ENCODE measurements around the gene TIMP2.
"Not testable (repeated sequence)": the region's sequence is repeated elsewhere in the genome, so short reads cannot be mapped to it uniquely, and the experiment has no call there.

The TIMP2 gene

DNA sequence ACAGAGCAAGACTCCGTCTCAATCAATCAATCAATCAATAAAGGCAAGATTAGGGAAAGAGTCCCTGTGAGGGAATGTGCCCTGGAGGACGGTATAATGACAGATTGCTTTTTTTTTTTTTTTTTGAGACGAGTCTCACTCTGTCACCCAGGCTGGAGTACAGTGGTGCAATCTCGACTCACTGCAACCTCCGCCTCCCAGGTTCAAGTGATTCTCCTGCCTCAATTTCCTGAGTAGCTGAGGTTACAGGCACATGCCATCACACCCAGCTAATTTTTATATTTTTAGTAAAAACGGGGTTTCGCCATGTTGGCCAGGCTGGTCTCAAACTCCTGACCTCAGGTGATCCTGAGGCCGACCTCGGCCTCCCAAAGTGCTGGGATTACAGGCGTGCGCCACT lies 35.1 kb downstream of the TIMP2 start:
- H3K36me3 ChIP-seq (ENCODE audit: control insufficient read depth, insufficient read depth, low read length); H3K9ac ChIP-seq (ENCODE audit: low read depth, low read length); H3K4me3 ChIP-seq (ENCODE audit: low read depth, low read length); H3K9me3 ChIP-seq (ENCODE audit: control insufficient read depth, insufficient read depth, low read length); H3K27me3 ChIP-seq (ENCODE audit: control insufficient read depth, insufficient read depth, low read length); H3K4me1 ChIP-seq (ENCODE audit: control insufficient read depth, insufficient read depth, low read length): not testable (repeated sequence)

DNA sequence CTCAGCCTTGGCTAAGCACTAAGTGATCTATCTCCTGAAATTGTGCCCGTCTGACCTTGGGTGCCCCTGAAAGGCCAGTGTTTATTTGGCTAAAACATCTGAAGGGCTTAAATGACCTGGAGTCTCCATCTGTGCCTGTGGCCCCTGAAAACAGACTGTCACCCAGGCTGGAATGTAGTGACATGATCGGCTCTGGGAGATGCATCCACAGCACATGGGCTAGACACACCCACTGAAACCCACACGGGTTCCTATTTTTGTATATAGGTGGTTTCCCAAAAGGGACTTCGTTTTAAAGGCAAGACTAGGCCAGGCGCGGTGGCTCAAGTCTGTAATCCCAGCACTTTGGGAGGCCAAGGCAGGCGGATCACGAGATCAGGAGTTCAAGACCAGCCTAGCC lies 35.7 kb downstream of the TIMP2 start:
- Histone ChIP-seq H3K4me3 (ENCODE audit: low read depth, low read length) (no peak overlapping the region), H3K27me3 (ENCODE audit: control insufficient read depth, insufficient read depth, low read length) (no peaks in the 10 kb centered on the region), H3K9me3 (ENCODE audit: control insufficient read depth, insufficient read depth, low read length) (no peaks in the 10 kb centered on the region)

DNA sequence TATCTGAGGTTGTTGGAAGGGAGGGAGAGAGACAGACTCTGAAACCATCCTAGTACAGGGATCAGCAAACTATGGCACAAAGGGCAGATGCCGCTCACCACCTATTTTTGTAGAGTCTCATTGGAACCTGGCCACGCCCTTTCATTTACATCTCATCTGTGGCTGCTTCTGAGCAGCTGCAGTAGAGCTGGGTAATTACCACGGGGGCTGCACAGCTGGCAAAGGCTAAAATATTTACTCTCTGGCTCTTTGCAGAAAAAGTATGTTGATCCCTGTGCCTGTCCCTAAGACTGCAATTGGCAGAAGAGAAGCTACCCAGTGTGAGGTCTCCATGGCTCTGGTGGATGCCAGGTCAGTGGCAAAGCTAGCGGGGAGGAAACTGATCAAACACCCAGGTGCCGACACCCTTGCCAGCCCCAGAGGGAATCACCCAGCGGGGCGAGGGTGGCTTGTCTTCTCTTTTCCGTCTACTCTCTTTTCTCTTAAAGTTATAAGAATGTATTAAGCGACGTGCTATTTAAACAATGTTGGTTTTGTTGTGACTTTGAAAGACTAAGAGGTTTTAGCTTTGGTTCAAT lies 36.2 kb downstream of the TIMP2 start:
- H3K9ac ChIP-seq (ENCODE audit: low read depth, low read length): no peak overlapping the region
- no peak overlapping the region for H3K4me3 ChIP-seq (ENCODE audit: low read depth, low read length)
- no peaks in the 10 kb centered on the region for H3K9me3 ChIP-seq (ENCODE audit: control insufficient read depth, insufficient read depth, low read length)
- H3K36me3 ChIP-seq (ENCODE audit: control insufficient read depth, insufficient read depth, low read length): no peaks in the 10 kb centered on the region
- H3K4me1 ChIP-seq (ENCODE audit: control insufficient read depth, insufficient read depth, low read length): peaks cover under 1% of the 10 kb centered on the region
- no peaks in the 10 kb centered on the region for H3K27me3 ChIP-seq (ENCODE audit: control insufficient read depth, insufficient read depth, low read length)

More for the DNA sequence above, 35.7 kb downstream of the TIMP2 start:
- no peaks in the 10 kb centered on the region for H3K36me3 ChIP-seq (ENCODE audit: control insufficient read depth, insufficient read depth, low read length)
- H3K9ac ChIP-seq (ENCODE audit: low read depth, low read length): no peak overlapping the region
- no peaks in the 10 kb centered on the region for H3K4me1 ChIP-seq (ENCODE audit: control insufficient read depth, insufficient read depth, low read length)

DNA sequence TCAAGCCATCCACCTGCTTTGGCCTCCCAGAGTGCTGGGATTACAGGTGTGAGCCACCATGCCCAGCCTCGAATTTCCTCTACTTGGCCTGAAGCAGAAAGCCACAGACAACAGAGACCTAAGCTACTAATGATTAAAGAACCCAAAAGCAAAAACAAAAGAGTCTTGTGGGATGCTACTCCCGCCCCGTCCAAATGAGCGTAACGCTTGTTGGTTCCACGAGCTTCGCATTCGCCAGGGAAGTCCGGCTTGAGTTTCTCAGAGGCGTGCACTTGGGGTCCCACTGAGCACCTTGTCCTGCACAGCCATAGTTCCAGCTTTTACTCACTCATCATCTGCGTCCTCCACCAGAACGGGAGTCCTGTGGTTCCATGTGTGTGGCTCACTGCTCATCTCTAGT lies 38.2 kb downstream of the TIMP2 start:
- Histone ChIP-seq H3K27me3 (ENCODE audit: control insufficient read depth, insufficient read depth, low read length) (no peaks in the 10 kb centered on the region), H3K9me3 (ENCODE audit: control insufficient read depth, insufficient read depth, low read length) (no peaks in the 10 kb centered on the region), H3K9ac (ENCODE audit: low read depth, low read length) (no peak overlapping the region), H3K4me1 (ENCODE audit: control insufficient read depth, insufficient read depth, low read length) (peaks cover 4% of the 10 kb centered on the region), H3K4me3 (ENCODE audit: low read depth, low read length) (no peak overlapping the region), H3K36me3 (ENCODE audit: control insufficient read depth, insufficient read depth, low read length) (no peaks in the 10 kb centered on the region)

DNA sequence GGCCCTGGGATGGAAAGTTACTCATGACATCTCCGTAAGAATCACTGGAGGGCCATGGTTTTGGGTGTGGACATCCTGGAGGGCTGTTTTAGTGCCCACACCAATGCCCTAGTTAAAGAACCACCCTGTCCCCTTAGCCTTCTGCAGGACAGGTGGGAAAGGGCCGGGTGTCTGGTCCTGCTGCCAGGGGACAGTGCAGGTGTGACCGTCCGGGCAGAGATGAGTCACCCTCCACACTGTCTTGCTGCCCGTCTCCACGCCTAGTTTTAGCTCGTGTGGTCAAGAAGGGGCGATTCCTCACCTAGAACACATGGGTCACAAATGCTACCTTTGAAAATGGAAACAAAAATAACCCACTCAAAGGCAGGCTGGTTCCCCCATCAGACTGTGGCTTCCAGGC lies 39.2 kb downstream of the TIMP2 start:
- Histone ChIP-seq H3K4me3 (ENCODE audit: low read depth, low read length) (no peak overlapping the region), H3K36me3 (ENCODE audit: control insufficient read depth, insufficient read depth, low read length) (no peaks in the 10 kb centered on the region), H3K27me3 (ENCODE audit: control insufficient read depth, insufficient read depth, low read length) (no peaks in the 10 kb centered on the region), H3K9ac (ENCODE audit: low read depth, low read length) (no peak overlapping the region), H3K4me1 (ENCODE audit: control insufficient read depth, insufficient read depth, low read length) (peaks cover 4% of the 10 kb centered on the region), H3K9me3 (ENCODE audit: control insufficient read depth, insufficient read depth, low read length) (no peaks in the 10 kb centered on the region)

DNA sequence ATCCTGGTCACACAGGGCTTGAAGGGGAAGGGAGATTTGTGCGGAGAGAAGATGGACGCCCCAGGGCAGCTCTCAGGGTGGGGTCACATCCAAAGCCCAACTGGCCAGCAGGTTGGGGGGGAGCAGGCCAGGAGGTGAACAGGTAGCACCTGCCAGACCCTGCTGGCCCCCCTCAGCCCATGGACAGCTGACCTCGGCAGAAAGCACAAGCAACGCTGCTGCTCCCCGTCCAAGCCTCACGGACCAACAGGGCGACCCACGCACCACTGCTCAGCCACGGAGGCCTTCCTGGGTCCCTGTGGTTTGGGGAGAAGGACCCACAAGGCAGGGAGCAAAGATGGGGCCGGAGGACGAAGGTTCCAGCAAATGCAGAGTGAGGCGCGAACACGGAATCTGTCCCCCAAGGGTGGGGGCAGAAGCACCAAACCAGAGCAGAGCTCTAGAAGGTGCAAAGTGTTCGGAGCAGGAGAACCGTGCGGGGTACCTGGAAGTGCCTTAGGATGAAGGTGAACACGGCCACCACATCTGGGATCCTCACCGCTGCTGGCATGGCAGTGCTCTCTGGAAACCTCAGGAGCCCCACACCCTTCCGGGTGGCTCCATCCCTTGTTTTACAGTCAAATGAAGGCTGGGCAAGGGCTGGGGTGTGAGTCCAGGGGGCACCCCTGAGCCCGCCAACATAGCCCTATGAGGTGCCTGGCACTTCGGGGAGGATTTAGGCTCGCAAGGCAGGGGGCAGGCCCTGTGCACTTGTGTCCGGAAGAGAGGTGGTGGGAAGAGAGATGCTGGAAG lies 40.1 kb downstream of the TIMP2 start:
- no peak overlapping the region for H3K9ac ChIP-seq (ENCODE audit: low read depth, low read length)
- no peak overlapping the region for H3K4me3 ChIP-seq (ENCODE audit: low read depth, low read length)
- no peaks in the 10 kb centered on the region for H3K36me3 ChIP-seq (ENCODE audit: control insufficient read depth, insufficient read depth, low read length)
- H3K9me3 ChIP-seq (ENCODE audit: control insufficient read depth, insufficient read depth, low read length): no peaks in the 10 kb centered on the region
- H3K27me3 ChIP-seq (ENCODE audit: control insufficient read depth, insufficient read depth, low read length): no peaks in the 10 kb centered on the region
- H3K4me1 ChIP-seq (ENCODE audit: control insufficient read depth, insufficient read depth, low read length): peaks cover 4% of the 10 kb centered on the region

DNA sequence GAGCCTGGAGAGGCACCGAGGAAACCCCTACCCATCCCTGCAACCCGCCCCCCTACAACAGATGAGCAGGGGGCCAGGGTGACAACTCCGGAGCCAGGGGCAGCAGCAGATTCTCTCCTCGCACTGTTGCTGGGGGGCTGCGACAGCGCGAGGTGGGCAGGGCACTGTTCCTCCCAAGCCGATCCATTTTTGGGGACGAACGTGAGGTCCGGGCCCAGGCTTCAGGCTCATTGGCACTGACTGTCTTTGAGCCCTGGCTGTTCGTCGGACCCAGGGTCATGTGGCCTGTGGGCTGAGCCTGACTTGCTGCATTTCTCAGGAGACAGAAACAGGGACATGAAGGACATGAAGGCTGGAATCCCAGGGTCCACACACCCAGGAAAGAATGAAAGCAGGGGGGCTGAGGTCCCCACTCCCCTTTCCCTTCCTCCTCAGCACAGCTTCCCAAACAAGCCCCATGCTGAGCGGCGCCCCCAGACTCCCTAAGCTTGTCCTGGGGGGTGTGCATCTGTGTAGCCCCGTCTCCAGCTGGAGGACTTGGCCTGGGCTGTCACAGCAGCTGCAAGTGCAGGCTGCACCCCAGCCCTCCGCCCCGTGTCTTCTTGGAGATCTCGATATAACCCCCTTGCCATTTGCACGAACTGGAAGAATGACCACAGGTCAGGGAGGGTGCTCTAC lies 40.9 kb downstream of the TIMP2 start:
- no peak overlapping the region for H3K4me3 ChIP-seq (ENCODE audit: low read depth, low read length)
- peak overlapping the region; percentile 54 for H3K9ac ChIP-seq (ENCODE audit: low read depth, low read length)
- H3K36me3 ChIP-seq (ENCODE audit: control insufficient read depth, insufficient read depth, low read length): peaks cover 3% of the 10 kb centered on the region
- peaks cover 4% of the 10 kb centered on the region for H3K4me1 ChIP-seq (ENCODE audit: control insufficient read depth, insufficient read depth, low read length)
- no peaks in the 10 kb centered on the region for H3K27me3 ChIP-seq (ENCODE audit: control insufficient read depth, insufficient read depth, low read length)
- H3K9me3 ChIP-seq (ENCODE audit: control insufficient read depth, insufficient read depth, low read length): no peaks in the 10 kb centered on the region

DNA sequence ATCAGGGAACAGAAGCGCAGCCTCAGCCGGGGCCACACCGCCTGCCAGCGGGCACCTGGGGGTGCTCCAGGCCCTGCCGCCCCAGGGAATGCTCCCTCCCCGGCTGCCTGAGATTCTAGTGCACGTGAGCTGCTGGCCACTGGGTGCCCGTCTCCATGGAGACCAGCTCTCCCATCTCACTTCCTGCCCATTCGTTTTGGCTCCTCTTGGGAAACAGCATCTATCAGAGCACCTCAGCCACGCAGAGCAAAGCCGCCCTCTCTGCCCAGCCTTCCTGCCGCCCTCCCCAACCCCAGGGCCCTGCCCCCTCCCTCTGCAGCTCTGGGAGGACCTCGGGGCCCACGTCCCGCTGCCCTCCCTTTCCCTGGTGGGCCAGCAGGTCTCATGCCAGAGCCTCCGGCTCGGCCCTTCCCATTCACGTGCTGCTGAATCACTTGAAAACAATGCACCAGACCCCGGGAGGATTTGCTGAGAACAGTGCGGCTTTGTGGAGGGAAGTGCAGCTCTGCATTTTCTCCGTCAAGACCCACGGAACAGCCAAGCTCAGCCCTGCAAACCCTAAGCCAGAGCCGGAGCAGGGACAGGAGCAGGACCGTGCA lies 41.6 kb downstream of the TIMP2 start:
- H3K4me1 ChIP-seq (ENCODE audit: control insufficient read depth, insufficient read depth, low read length): peaks cover 4% of the 10 kb centered on the region
- peak overlapping the region; percentile 54 for H3K9ac ChIP-seq (ENCODE audit: low read depth, low read length)
- no peak overlapping the region for H3K4me3 ChIP-seq (ENCODE audit: low read depth, low read length)
- H3K9me3 ChIP-seq (ENCODE audit: control insufficient read depth, insufficient read depth, low read length): no peaks in the 10 kb centered on the region
- H3K36me3 ChIP-seq (ENCODE audit: control insufficient read depth, insufficient read depth, low read length): peaks cover 3% of the 10 kb centered on the region
- H3K27me3 ChIP-seq (ENCODE audit: control insufficient read depth, insufficient read depth, low read length): no peaks in the 10 kb centered on the region

DNA sequence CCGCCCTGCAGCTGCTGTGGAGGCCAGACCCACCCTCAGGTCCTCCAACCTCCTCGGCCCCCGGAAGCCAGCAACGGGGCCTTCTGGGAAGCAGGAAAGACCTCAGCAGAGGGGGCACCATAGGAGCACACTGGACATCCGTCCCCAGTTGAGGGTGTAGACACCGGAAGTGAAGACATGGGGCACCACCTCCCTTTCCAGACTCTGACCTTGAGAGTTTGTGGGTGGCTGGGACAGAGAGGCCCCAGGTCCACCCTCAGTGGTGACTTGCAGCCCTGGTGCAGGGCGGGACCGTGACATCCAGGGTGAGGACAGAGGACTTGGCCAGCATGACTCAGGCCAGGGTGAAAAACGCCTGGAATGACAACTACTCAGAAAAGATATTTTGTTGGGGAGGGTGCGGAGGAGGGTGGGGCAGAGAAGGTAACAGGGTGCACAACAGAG lies 42.1 kb downstream of the TIMP2 start:
- peaks cover 4% of the 10 kb centered on the region for H3K4me1 ChIP-seq (ENCODE audit: control insufficient read depth, insufficient read depth, low read length)
- no peaks in the 10 kb centered on the region for H3K27me3 ChIP-seq (ENCODE audit: control insufficient read depth, insufficient read depth, low read length)
- no peak overlapping the region for H3K9ac ChIP-seq (ENCODE audit: low read depth, low read length)
- no peaks in the 10 kb centered on the region for H3K9me3 ChIP-seq (ENCODE audit: control insufficient read depth, insufficient read depth, low read length)
- peaks cover 3% of the 10 kb centered on the region for H3K36me3 ChIP-seq (ENCODE audit: control insufficient read depth, insufficient read depth, low read length)
- H3K4me3 ChIP-seq (ENCODE audit: low read depth, low read length): no peak overlapping the region

DNA sequence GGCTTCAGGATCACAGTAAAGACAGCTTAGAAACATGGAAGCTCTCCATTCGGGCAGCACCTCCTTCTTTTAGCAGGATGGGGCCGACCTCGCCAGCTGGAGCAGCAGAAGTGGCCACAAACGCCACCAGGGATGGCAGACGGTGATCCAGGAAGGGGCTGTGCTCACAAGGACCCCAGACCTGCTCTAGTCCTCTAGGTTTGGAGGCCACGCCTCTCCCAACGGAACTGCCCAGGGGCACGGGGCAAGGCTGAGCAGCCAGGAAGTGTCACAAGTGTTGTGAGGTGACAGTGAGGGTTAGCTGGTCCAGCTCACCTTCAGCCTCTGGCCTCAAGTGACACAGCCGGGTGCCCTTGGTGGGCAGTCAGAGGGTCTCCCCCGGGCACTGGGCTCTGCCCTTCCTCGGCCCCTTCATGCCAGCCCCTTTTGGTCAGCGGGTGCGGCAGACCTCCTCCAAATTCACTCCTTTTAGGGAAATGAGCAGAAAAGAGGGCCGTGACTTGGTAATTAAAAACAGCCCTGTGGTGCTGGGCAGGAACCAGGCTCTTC lies 42.6 kb downstream of the TIMP2 start:
- Histone ChIP-seq H3K4me1 (ENCODE audit: control insufficient read depth, insufficient read depth, low read length) (peaks cover 4% of the 10 kb centered on the region), H3K36me3 (ENCODE audit: control insufficient read depth, insufficient read depth, low read length) (peaks cover 3% of the 10 kb centered on the region), H3K9ac (ENCODE audit: low read depth, low read length) (no peak overlapping the region), H3K4me3 (ENCODE audit: low read depth, low read length) (no peak overlapping the region), H3K27me3 (ENCODE audit: control insufficient read depth, insufficient read depth, low read length) (no peaks in the 10 kb centered on the region), H3K9me3 (ENCODE audit: control insufficient read depth, insufficient read depth, low read length) (no peaks in the 10 kb centered on the region)

DNA sequence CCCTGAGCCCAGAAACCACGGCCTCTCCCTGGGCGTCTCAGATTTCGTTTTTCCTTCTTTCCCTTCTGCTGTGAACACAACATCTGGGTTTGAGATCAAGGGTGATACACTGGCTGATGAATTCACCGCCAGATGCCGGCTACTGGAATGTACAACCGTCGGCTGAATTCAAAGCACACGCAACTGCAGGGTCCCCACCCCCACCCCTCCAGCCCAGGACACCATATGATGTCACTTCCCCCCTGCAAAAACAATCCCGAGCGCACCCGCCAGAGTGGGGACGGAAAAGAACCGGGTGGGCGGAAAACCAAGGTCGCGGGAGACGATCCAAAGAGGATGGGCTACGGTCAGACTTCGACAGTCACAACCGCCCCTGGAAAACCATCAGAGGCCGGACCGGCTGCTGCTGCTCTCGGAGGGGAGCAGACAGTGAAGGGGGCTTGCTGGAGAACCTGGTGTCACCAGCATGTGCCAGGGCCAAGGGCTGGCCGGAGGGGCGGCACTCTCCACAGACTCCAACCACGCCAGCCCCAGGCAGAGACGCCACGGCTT lies 45.5 kb downstream of the TIMP2 start:
- peaks cover 4% of the 10 kb centered on the region for H3K4me1 ChIP-seq (ENCODE audit: control insufficient read depth, insufficient read depth, low read length)
- H3K4me3 ChIP-seq (ENCODE audit: low read depth, low read length): no peak overlapping the region
- no peaks in the 10 kb centered on the region for H3K9me3 ChIP-seq (ENCODE audit: control insufficient read depth, insufficient read depth, low read length)
- H3K9ac ChIP-seq (ENCODE audit: low read depth, low read length): no peak overlapping the region
- H3K27me3 ChIP-seq (ENCODE audit: control insufficient read depth, insufficient read depth, low read length): no peaks in the 10 kb centered on the region
- peaks cover 3% of the 10 kb centered on the region for H3K36me3 ChIP-seq (ENCODE audit: control insufficient read depth, insufficient read depth, low read length)

Measured in iPS-15b (cell line).